ENCODE results near the gene KCNC2.
"Not testable (repeated sequence)": the region's sequence is repeated elsewhere in the genome, so short reads cannot be mapped to it uniquely, and the experiment has no call there.

KCNC2 gene

DNA sequence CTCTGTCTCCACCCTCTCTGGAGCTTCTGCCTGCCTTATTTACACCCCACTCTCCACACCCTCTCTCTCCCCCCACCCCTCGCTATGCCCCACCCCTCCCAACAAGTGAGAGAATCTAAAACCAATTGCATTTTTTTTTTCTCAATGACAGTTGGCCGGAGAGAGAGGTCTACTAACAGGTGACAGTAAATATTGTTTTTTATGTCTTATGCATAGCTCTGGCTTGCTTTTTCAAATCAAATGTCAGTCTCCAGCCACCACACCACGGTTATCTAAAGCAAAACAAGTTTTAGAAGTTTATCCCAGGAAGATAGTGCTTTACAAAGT lies at the start of gene KCNC2:
TSS of gene KCNC2 (minus strand) at position 28 of the 327 bp plus-strand sequence.
- no peak for DNase-seq (ENCODE audit: low read depth in 2 of 2)

DNA sequence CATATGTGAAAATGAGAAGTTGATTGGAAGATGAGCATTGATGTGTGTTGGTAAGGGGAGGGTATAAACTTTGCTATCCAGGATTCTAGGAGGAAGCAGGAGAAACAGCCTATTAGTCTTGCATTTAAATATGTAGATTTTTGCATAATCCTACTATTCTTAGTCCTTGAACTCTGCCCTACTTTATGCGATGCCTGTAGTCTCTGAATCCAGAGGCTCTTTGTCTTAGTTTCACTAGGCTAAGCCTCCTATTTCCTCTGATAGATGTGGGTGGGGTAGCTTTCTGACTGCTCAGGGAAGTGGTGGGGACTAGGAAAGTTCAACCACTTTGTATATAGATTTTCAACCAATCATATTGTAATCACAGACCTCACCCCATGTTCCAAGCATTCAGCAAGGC lies 49.5 kb upstream of the KCNC2 start:
- no peak for DNase-seq (ENCODE audit: low read depth in 2 of 2)

DNA sequence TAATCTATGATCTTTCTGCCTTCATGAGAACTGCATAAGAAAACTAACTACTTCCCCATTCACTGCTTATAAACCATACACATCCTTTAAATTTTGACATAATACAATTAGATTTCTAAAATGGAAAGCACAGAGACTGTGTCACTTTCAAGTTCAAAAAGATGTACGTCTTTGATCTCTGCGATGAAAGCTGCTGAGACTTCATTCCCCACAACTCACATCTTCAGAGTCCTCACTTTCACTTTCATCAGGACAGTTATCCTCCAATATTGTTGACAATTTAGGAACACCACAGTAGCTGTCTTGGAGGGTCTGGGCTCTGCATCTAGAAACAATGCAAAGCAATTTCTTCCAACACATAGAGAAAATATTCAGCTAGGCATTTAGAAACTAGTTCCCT lies 47.9 kb upstream of the KCNC2 start:
- DNase-seq (ENCODE audit: low read depth in 2 of 2): no peak

DNA sequence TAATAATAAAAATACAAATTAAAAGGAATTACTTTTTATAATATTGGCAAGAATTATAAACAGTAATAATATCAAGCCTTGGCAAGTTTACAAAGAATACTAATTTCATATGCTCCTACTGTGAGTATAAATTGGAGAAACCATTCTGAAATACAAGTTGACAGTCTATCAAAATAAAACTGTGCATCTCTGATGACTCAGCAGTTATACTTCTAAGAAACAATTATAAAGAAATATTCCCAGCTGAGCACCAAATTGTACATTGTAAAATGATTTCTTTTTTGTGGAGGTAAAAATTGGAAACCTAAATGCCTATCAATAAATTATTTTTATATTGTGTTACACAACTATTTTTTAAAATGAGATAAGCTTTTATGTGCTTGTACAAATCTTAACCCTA lies 35.5 kb upstream of the KCNC2 start:
- DNase-seq (ENCODE audit: low read depth in 2 of 2): no peak

DNA sequence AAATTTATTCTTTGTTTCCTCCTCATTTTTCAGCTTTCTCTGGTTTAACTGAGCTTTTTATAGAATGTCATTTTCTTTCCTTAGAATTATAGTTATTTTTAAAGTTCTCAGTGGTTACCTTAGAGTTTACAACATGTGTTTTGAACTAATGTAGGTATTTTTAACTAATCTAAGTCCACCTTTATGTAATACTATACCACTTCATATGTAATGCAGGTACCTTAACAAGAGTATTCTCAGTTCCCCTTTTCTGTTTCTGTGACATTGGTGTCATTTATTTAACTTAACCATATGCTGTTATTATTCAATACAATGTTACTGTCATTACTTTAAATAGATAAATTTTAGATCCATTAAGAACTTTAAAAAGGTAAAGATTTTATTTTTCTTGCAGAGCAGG lies 30.3 kb upstream of the KCNC2 start:
- DNase-seq (ENCODE audit: low read depth in 2 of 2): no peak

DNA sequence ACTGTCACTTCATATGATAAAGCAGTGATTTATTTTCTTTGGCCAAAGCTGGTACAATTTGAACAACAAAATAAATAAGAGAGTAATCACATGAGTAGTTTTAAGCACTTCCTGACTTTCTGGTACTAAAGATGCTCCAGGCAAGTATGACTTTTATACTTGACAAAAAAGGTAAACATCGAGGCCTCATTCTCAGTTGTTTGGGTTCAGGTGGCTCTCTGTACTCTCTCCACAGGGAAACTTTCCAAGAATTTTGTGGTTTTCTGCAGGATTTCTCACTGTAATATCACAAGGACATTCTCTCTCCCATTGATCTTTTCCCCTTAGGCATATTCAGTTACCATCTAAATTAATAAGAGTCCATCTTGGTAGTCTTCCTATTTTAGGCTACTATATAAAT lies 26.6 kb upstream of the KCNC2 start:
- no peak for DNase-seq (ENCODE audit: low read depth in 2 of 2)

DNA sequence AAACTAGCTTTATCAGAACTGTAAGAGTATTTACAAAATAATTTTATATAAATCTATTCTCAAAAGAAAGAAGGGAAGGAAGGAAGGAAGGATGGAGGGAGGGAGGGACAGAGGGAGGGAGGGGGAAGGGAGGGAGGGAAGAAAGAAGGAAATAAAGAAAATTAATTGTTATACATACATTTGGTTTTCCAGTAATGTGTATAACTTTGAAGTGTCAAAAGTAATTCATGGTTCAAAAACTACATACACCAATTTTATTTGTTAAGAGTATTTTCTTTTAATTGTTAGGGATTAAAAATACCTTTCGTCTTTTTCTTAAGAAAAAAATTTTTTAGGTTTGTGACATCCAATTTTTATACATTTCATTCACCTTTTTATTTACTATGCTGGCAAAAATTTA lies 17.5 kb upstream of the KCNC2 start:
- no peak for DNase-seq (ENCODE audit: low read depth in 2 of 2)

DNA sequence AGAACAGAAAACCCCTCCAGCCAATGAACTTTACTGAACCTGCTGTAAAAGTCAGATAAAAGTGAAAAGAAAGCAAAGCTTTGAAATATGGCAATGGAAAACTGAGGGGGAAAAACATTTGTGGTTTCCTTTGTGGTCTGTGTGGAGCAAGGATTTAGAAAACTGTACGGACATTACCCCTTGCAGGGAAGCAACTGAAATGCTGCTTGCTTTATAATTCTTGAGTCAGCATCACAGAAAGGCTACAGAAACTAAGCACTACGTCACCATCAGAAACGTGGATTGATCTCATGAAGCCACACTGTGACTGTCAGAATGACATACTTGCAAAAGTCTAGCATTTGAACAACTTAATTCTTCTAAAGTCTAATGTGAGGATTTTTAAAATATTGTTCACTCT lies 2.4 kb upstream of the KCNC2 start:
- DNase-seq (ENCODE audit: low read depth in 2 of 2): no peak

DNA sequence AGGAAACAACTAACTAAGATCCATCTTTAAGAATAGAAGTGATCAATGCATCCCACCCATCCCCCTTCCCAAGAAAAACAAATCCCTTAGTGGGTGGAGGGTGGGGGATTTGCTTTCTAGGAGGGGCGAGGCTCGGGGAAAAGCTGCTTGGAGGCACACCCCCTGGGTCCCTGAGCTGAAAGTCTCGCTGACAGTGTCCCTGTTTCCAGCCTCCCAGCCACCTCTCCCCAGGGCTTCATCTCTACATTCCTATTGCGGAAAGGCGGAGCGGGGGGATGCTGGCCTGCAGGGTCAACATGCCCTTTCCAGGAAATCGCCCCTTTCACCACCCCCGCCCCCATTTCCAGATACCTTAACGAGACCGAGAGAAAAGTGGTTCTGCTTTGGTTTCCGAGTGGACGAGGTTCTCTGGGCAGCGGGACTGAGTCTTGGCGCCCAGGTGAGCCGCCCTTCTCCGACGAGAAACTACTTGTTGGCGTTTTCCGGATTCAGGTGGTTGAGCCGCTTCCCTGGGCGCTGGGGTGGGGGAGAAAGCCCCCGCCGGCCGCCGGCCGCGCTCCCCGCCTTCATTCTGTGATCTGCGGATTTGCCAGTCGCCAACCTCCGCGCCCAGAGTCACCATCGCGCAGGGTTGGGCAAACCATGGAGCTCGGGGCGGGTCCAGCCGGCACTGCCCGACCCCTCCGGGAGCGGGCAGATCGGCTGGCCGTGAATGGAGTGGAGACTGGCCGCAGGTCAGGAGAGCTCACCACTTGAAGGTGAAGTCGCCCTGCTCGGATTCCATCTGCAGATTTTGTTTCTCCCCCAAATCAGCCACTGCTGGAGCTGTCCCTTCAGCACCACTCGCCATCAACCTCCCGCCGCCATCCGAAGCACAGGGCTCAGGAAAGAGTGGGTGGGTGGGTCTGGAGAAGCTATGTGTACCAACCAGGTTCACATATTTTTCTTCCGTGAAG lies 505 bp downstream of the KCNC2 start:
- no peak for DNase-seq (ENCODE audit: low read depth in 2 of 2)

DNA sequence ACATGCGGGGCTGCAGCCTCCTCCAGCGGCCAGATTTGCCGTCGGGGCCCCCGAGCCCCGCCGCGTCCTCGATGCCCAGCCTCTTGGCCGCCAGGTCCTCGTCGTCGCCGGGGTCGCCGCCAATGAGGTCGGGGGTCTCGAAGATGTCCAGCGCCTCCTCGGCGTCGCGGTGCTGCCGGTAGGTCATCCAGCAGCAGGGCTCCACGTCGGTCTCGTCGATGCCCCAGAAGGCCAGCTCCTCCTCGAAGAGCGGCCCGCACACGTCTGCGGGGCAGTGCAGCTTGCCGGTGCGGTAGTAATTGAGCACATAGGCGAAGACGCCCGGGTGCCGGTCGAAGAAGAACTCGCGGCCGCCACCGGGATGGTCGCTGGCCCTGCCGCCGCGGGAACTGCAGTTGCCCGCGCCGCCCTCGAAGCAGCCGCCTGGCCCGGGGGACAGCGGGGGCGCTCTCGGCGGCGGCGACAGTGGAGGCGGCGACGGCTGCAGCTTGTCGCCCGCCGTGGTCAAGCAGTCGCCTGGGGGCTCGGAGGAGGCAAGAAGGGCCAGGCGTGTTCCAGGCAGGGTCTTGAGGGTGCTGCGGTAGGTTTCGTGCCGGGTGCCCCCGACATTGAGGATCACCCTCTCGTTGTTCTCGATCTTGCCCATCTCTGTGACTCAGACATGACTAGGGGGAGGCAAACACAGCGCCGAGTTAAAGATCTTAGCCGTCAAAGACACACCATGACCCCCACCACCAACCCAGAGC lies 2.1 kb downstream of the KCNC2 start:
- no peak for DNase-seq (ENCODE audit: low read depth in 2 of 2)

DNA sequence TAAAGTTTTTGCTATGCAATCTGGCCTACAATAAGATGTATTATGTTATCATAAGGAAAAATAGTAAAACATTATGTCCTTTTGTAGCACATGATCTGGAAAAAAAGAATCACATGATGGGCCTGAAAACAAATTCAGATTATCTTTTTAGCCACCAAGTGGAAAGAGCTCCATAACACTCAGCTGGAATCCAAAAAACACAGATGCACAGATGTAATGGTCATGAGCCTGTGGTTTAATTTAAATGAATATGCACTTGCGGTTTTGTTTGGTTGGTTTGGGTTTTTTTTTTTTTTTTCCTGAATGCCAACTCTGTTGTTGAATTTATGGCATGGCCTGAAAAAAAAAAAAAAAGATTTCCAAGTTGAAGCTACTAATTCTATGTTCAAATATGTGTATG lies 4.1 kb downstream of the KCNC2 start:
- no peak for DNase-seq (ENCODE audit: low read depth in 2 of 2)

DNA sequence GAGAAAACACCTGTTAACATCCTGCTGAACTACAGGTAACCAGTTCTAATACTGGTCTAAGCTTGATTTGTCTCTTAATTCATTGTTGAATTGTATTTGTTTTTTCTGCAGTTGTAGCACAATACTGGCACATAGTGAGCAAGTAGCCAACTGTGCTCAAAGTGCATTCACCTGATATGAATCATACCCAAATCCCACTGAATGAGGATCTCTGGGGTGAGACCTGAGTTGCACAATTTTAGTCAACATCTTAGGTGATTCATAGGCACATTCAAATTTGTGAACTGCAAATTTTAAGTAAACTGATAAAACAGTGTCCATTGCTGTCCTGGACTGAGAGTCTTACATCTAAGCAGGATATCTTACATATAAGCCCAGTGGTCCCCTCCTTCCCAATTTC lies 12.8 kb downstream of the KCNC2 start:
- DNase-seq (ENCODE audit: low read depth in 2 of 2): no peak

DNA sequence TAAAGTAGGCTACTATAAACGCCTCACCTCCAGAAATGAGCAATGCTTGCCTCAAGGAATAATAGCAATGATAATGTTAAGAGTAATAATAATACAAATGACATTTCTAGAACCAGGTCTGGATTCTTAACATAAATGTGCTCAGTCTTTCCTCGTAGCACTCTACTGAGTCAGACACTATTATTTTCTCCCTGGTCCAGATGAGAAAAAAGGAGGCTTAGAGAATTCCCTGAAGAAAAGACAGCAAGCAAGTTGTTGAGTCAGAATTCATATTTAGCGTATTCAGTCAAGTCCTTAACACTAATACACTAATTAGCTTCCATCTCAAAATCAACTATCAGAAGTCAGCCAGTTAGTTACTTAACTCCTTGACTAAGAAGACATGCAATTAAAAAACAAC lies 13.2 kb downstream of the KCNC2 start:
- no peak for DNase-seq (ENCODE audit: low read depth in 2 of 2)

DNA sequence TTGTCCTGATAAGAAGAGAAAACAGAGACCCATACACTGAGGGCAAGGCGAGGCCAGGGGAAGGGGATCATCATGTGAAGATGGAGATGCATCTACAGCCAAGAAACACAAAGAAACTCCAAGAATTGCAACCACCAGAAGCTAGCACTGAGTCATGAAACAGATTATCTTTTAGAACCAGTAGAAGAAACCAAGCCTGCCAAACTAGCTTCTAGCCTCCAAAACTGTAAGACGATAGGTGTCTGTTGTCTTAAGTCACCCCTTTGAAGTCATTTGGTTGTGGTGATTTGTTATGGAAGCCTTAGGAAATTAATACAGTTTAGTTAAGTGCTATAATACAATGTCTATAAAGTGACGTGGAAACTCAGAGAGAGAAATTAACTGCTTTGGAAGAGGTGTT lies 15.4 kb downstream of the KCNC2 start:
- DNase-seq (ENCODE audit: low read depth in 2 of 2): no peak

DNA sequence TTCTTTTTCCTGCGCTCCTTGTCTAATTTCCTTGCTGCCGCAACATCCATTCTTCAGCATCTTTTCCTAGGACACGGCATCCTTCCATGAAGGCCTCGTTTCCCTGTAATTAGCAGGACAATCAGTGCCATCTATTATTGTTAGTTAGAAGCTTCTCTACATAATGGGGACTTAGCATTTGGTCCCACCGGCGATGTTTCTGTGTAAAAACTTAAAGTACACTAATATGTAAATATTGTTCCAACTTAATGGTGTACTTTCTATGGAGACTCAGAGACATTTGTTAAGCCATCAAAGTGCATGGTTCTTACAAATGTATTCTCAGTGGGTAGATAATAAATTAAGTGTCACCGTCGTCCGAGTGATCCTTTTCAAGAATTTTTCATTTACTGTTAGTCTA lies 17.4 kb downstream of the KCNC2 start:
- DNase-seq (ENCODE audit: low read depth in 2 of 2): no peak

DNA sequence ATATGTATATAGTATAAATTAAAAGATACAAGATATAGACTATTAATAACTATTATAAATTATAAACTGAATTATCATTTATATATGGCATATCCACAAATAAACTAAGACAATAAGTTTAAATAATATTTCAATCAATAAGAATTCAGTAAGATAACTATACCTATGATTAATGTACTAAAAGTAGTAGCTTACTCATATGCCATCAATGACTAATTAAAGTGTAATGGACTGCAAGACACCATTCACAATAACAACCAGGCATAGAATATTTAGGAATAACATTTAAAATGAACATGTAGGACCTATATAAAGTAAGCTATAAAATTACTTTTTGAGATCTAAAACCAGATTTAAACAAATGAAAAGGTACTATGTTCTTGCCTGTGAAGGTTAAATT lies 18.8 kb downstream of the KCNC2 start:
- no peak for DNase-seq (ENCODE audit: low read depth in 2 of 2)

DNA sequence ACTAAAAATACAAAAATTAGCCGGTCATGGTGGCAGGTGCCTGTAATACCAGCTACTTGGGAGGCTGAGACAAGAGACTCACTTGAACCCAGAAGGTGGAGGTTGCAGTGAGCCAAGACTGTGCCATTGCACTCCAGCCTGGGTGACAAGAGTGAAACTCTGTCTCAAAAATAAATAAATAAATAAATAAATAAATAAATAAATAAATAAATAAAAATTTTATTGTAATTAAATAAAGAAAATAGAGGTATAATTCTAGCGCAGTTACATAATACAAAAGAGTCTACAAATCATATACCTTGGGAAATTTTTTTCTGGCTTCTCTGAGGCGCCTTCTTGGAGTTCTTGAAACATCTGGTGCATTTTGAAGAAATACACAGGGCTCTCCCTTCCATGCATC lies 23.8 kb downstream of the KCNC2 start:
- DNase-seq (ENCODE audit: low read depth in 2 of 2): not testable (repeated sequence)

DNA sequence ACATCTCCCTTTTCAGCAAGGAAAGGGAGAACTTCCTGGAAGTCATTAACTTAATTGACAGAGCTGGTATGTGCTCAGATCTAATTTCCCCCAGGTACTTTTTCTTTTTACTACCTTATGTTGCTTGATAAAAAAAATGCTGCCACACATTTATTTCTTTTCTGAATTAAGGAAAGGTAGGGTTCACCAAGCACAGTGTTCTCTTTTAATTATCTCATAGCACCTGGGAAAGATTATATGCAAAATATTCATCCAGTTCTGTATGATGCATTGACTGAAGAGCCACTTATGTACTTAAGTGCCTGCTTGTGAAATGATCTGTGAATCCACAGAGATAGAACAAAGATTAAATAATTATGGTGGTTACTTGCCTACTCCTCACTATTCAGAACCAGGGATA lies 25.1 kb downstream of the KCNC2 start:
- no peak for DNase-seq (ENCODE audit: low read depth in 2 of 2)

DNA sequence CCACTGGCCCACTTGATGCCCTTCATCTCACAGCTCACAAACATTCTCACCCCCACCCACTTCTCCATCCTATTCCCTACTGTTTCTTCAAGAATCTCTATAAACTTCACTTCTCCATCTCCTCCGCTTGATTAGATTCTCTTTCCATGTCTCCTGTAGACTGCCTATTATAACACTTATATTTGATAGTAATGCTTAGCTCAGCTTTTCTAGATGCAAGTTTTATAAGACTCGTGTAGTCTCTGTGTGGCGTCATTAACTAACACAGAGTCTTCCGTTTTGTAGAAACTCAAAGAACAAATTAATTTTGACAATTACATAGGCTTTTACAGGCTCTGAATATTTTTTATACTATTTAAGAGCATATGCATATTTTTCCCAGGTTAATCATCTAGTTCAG lies 25.7 kb downstream of the KCNC2 start:
- DNase-seq (ENCODE audit: low read depth in 2 of 2): no peak

DNA sequence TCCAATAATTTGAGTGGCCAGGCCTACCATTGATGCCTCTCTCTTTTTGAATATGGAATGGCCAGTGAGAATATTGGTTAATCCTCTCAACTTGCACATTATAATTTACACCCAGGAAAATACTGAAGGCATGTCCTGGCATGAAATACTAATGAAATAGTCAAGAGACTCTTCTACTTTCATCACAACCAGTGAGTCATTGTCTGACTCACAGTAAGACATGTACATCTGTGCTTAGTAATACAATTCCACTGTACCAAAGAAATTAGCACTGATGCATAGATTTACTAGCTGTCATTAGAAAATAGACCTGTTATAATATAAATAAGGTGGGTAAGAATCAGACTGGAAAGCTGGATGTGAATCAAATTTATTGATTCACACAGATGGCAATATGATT lies 31.6 kb downstream of the KCNC2 start:
- DNase-seq (ENCODE audit: low read depth in 2 of 2): no peak

DNA sequence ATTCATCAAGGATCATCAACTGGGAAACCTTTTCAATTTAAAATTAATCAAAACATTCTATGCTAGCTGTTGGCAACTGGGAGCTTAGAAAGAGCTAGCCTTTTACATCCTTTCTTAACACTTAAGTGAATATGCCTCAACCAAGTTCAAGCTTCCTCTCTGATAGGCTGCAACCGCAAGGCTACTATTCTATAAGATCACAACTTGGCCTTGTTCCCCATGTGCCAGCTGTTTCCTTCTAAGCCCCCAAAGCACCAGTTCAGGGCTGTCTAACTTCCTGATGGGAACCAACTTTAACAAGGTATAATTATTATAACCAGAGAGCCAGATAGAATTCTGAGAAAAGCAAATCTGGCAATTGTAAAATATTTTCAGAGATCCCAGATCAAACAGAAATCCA lies 37.0 kb downstream of the KCNC2 start:
- DNase-seq (ENCODE audit: low read depth in 2 of 2): no peak

DNA sequence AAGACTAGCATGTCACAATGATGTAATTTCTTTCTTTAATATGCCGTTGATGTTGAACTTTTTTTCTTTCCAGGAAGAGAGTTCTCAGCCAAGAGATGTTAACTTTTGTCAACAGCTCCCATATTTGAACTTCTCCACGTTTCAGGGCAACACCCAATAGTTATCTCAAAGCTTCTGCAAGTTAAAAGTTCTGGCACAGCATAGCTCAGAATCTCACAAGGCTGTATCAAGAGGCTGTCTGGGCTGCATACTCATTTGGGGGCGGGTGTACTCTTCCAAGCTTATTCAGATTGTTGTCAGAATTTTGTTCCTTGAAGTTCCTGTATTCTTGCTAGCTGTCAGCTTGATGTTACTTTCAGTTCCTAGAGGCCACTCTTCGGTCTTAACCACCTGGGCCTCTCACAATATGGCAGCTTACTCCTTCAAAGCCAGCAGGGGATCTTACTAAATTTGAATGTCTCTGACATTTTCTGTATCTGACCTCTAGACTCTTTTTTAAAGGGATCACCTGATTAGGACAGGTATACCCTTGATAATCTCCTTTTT lies 38.9 kb downstream of the KCNC2 start:
- DNase-seq (ENCODE audit: low read depth in 2 of 2): no peak

DNA sequence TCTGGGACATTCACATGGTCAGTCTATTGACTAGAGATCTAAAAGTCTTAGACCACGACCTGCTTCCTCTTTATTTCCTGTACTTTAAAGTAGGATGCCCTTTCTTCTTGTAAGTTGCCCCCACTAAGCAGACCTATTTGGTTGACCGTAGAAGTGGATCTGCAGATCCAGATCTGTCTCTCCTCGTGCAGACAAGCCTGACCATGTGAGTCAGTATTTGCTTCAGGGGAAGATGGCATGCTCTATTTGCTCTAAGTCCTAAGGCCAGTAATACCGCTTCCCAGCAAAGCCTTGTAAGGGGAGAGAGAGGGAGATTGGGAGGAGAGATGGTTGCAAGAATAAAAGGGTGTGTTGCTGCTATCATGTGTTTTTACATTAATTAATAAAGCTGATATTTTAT lies 46.8 kb downstream of the KCNC2 start:
- DNase-seq (ENCODE audit: low read depth in 2 of 2): no peak

All from stimulated activated CD8-positive, alpha-beta memory T cell treated with anti-CD3 and anti-CD28 coated beads, Interleukin-7, amount 100 ng/mL, for 1 hour (primary cell).